ENCODE measurements around the gene PREP.
"Not testable (repeated sequence)": the region's sequence is repeated elsewhere in the genome, so short reads cannot be mapped to it uniquely, and the experiment has no call there.

The PREP gene

GRCh38 chr6:105345506-105345905 lies 57.4 kb downstream of the PREP start:
- no peak for DNase-seq (ENCODE audit: low read depth, low spot score)

- no peak for DNase-seq (ENCODE audit: low read depth, low spot score)
Observed at GRCh38 chr6:105344881-105345370, 58.0 kb downstream of the PREP start.

- not testable (repeated sequence) for DNase-seq (ENCODE audit: low read depth, low spot score)
Observed at GRCh38 chr6:105338350-105338983, 64.4 kb downstream of the PREP start.

GRCh38 chr6:105336986-105337385 lies 65.9 kb downstream of the PREP start:
- no peak for DNase-seq (ENCODE audit: low read depth, low spot score)

GRCh38 chr6:105332576-105332975 lies 70.3 kb downstream of the PREP start:
- no peak for DNase-seq (ENCODE audit: low read depth, low spot score)

- no peak for DNase-seq (ENCODE audit: low read depth, low spot score)
Observed at GRCh38 chr6:105331927-105332326, 71.0 kb downstream of the PREP start.

GRCh38 chr6:105330913-105331312 lies 72.0 kb downstream of the PREP start:
- no peak for DNase-seq (ENCODE audit: low read depth, low spot score)

- DNase-seq (ENCODE audit: low read depth, low spot score): no peak
Observed at GRCh38 chr6:105330364-105330763, 72.5 kb downstream of the PREP start.

GRCh38 chr6:105326833-105327770 lies 75.8 kb downstream of the PREP start:
- DNase-seq (ENCODE audit: low read depth, low spot score): no peak

- DNase-seq (ENCODE audit: low read depth, low spot score): no peak
Observed at GRCh38 chr6:105326216-105326615, 76.7 kb downstream of the PREP start.

GRCh38 chr6:105324386-105324950 lies 78.4 kb downstream of the PREP start:
- no peak for DNase-seq (ENCODE audit: low read depth, low spot score)

GRCh38 chr6:105322499-105323225 lies 80.2 kb downstream of the PREP start:
- no peak for DNase-seq (ENCODE audit: low read depth, low spot score)

- DNase-seq (ENCODE audit: low read depth, low spot score): no peak
Observed at GRCh38 chr6:105321728-105322127, 81.2 kb downstream of the PREP start.

- no peak for DNase-seq (ENCODE audit: low read depth, low spot score)
Observed at GRCh38 chr6:105321207-105321606, 81.7 kb downstream of the PREP start.

GRCh38 chr6:105320765-105321164 lies 82.1 kb downstream of the PREP start:
- DNase-seq (ENCODE audit: low read depth, low spot score): no peak

- no peak for DNase-seq (ENCODE audit: low read depth, low spot score)
Observed at GRCh38 chr6:105320271-105320670, 82.6 kb downstream of the PREP start.

- no peak for DNase-seq (ENCODE audit: low read depth, low spot score)
Observed at GRCh38 chr6:105319331-105319730, 83.6 kb downstream of the PREP start.

- no peak for DNase-seq (ENCODE audit: low read depth, low spot score)
Observed at GRCh38 chr6:105318660-105319059, 84.2 kb downstream of the PREP start.

GRCh38 chr6:105317607-105318533 lies 85.0 kb downstream of the PREP start:
- no peak for DNase-seq (ENCODE audit: low read depth, low spot score)

GRCh38 chr6:105313211-105313610 lies 89.7 kb downstream of the PREP start:
- DNase-seq (ENCODE audit: low read depth, low spot score): no peak

GRCh38 chr6:105310947-105311346 lies 91.9 kb downstream of the PREP start:
- no peak for DNase-seq (ENCODE audit: low read depth, low spot score)
